ENCODE data around the gene RFLNA.
"Not testable (repeated sequence)": the region's sequence is repeated elsewhere in the genome, so short reads cannot be mapped to it uniquely, and the experiment has no call there.

The RFLNA gene

GRCh38 chr12:124283326-124283725 lies 11.6 kb upstream of the RFLNA start:
- DNase-seq, result no peak

GRCh38 chr12:124284368-124284767 lies 10.5 kb upstream of the RFLNA start:
- no peak for DNase-seq

- no peak for DNase-seq
Observed at GRCh38 chr12:124286414-124286813, 8.5 kb upstream of the RFLNA start.

- no peak for DNase-seq
Observed at GRCh38 chr12:124286971-124287370, 7.9 kb upstream of the RFLNA start.

GRCh38 chr12:124289634-124290600 lies 5.0 kb upstream of the RFLNA start:
- no peak for DNase-seq

GRCh38 chr12:124292385-124292784 lies 2.5 kb upstream of the RFLNA start:
- DNase-seq, result no peak

GRCh38 chr12:124293286-124294003 lies 1.4 kb upstream of the RFLNA start:
- DNase-seq, result no peak

GRCh38 chr12:124295431-124296058 lies 652 bp downstream of the RFLNA start:
- DNase-seq, result no peak

- DNase-seq, result peak; percentile 73
Observed at GRCh38 chr12:124296295-124296915, 1.5 kb downstream of the RFLNA start.

GRCh38 chr12:124296916-124297351 lies 2.0 kb downstream of the RFLNA start:
- no peak for DNase-seq

GRCh38 chr12:124297389-124297788 lies 2.5 kb downstream of the RFLNA start:
- no peak for DNase-seq

GRCh38 chr12:124297856-124298255 lies 3.0 kb downstream of the RFLNA start:
- DNase-seq, result no peak

- no peak for DNase-seq
Observed at GRCh38 chr12:124298685-124299410, 4.0 kb downstream of the RFLNA start.

GRCh38 chr12:124299628-124300388 lies 4.9 kb downstream of the RFLNA start:
- DNase-seq, result no peak

- DNase-seq, result not testable (repeated sequence)
Observed at GRCh38 chr12:124300657-124301056, 5.8 kb downstream of the RFLNA start.

GRCh38 chr12:124301084-124301654 lies 6.3 kb downstream of the RFLNA start:
- DNase-seq, result no peak

GRCh38 chr12:124302241-124302806 lies 7.4 kb downstream of the RFLNA start:
- DNase-seq, result no peak

- no peak for DNase-seq
Observed at GRCh38 chr12:124302807-124303578, 8.1 kb downstream of the RFLNA start.

- no peak for DNase-seq
Observed at GRCh38 chr12:124303579-124304313, 8.9 kb downstream of the RFLNA start.
